Neural progenitor cell (in vitro differentiated cells): ENCODE results near the gene ZBTB12.

Experiments
- EZH2phosphoT487 ChIP-seq: fragments of 200-600 bp; sonication (generic); IDR thresholded peaks from 2 replicates; pipeline ENCODE4 v1.6.1; 2017; ENCODE audit warnings: antibody characterized with exemption
- TF ChIP-seq, protein P1 (sequence below): fragments of 200-600 bp; sonication (generic); IDR thresholded peaks from 2 replicates; pipeline ENCODE4 v1.5.1; 2017; ENCODE audit warnings: antibody characterized with exemption, mild to moderate bottlenecking

DNA sequence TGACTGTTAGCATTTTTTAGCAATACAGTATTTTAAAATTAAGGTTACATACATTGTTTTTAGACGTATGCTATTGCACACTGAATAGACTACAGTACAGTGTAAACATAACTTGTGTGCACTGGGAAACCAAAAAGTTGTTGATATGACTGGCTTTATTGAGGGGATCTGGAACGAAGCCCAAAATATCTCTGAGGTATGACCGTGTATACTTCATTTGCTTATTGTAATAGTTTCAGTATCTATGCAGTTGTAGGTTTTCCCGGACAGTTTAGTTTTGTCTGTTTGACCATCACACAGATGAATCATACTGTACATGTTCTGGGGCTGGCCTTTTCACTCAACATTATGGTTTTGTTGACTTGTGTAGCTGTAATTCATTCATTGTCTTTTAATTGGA is 6.9 kb upstream of the ZBTB12 start:
- TF ChIP-seq EZH2phosphoT487, result no peak
- TF ChIP-seq, protein P1, sequence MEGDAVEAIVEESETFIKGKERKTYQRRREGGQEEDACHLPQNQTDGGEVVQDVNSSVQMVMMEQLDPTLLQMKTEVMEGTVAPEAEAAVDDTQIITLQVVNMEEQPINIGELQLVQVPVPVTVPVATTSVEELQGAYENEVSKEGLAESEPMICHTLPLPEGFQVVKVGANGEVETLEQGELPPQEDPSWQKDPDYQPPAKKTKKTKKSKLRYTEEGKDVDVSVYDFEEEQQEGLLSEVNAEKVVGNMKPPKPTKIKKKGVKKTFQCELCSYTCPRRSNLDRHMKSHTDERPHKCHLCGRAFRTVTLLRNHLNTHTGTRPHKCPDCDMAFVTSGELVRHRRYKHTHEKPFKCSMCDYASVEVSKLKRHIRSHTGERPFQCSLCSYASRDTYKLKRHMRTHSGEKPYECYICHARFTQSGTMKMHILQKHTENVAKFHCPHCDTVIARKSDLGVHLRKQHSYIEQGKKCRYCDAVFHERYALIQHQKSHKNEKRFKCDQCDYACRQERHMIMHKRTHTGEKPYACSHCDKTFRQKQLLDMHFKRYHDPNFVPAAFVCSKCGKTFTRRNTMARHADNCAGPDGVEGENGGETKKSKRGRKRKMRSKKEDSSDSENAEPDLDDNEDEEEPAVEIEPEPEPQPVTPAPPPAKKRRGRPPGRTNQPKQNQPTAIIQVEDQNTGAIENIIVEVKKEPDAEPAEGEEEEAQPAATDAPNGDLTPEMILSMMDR, result no peak
